ENCODE results near the gene MOB3A. TPM values are rescaled to one million over a fixed set of nuclear protein-coding genes. Genes with fewer than 3 reads are reported as not detected.

Gene MOB3A
- total and polyA plus RNA-seq, 10 of the 15 experiments (the other 5 are each of a cell fraction or from before 2014, with no cell fraction given) = 7.5 to 229 (median 79.4) TPM

DNA sequence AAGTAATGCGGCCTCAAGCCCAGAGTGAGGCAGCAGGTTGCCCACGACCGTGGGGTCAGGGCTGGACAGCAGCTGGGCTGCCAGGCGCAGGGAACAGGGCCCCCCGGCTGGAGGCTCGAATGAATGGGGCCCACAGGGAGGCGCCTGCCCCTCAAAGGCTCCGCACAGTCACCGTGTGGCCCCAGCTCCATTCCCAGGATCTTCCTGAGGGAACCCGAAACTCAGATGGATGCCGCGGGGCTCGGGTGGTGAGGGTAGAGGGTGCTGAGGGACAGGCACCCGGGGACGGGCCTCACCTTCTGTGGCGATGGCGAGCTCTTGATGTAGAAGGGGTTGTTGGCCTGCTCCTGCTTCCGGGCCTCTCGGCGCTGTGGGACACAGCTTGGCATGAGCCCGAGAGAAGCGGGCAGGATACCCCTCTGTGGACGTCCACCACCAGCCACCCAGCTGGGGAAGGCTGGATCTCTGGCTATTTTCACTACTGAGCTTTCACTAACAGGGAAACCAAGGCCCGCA, 19.8 kb upstream of the MOB3A start:
- RAD21 ChIA-PET (ENCODE audit: unreplicated experiment) = no interaction called here
- Histone ChIP-seq H3K36me3 (ENCODE audit: control insufficient read depth in 2 of 2, insufficient read depth in 2 of 2, low read length in 1 of 2) (peaks cover 12 to 76% of the 10 kb centered on the region in 2 experiments; a peak in 3 of 4 replicates), H3K79me2 (ENCODE audit: control insufficient read depth, insufficient read depth, low read length) (no peaks in the 10 kb centered on the region), H3K4me3 (no peak overlapping the region), H3K27me3 (replicated peaks in 1 of 2; ENCODE audit: control insufficient read depth in 2 of 2, insufficient read depth in 2 of 2, low read length in 1 of 2) (no peaks in the 10 kb centered on the region), H2AFZ (ENCODE audit: control insufficient read depth, low read depth, low read length) (no peak overlapping the region), H4K20me1 (ENCODE audit: control insufficient read depth, insufficient read depth) (no peaks in the 10 kb centered on the region), H3K27ac (ENCODE audit: control insufficient read depth, insufficient read depth) (no peak overlapping the region), H3K4me2 (ENCODE audit: control insufficient read depth, insufficient read depth) (no peak overlapping the region), H3K9me3 (replicated peaks; ENCODE audit: control insufficient read depth, insufficient read depth, low read length) (no peaks in the 10 kb centered on the region), H3K9ac (ENCODE audit: control insufficient read depth, insufficient read depth, low read length) (no peak overlapping the region), H3K4me1 (ENCODE audit: control insufficient read depth, insufficient read depth, low read length) (no peaks in the 10 kb centered on the region)
- CTCF ChIA-PET = no interaction called here
- POLR2A ChIA-PET = interaction anchor here (0.6 kb wide), 2 partner anchors 27 to 132 kb away, joined by 6 to 7 read pairs; no protein-coding TSS in a partner anchor
- no TSS peak for BruUV-seq (replicated peaks)
- FAIRE-seq (no peak), DNase-seq (ENCODE audit: low read depth, low spot score) (no peak), ATAC-seq (no peak)
- TF ChIP-seq RCOR1 (conservative IDR thresholded peaks at IDR 0.05; ENCODE audit: low read depth, low read length) = no peak
- TF ChIP-seq SMARCA5 (IDR thresholded peaks at IDR 0.05) = no peak
- TF ChIP-seq HCFC1 (IDR thresholded peaks at IDR 0.05; ENCODE audit: low read length) = no peak
- no peak for TF ChIP-seq CHD4 (IDR thresholded peaks at IDR 0.05)
- no peak for TF ChIP-seq HDAC2 (IDR thresholded peaks at IDR 0.05)
- no peak for TF ChIP-seq CREM (IDR thresholded peaks at IDR 0.05; ENCODE audit: low read depth)
- TF ChIP-seq, protein P1, sequence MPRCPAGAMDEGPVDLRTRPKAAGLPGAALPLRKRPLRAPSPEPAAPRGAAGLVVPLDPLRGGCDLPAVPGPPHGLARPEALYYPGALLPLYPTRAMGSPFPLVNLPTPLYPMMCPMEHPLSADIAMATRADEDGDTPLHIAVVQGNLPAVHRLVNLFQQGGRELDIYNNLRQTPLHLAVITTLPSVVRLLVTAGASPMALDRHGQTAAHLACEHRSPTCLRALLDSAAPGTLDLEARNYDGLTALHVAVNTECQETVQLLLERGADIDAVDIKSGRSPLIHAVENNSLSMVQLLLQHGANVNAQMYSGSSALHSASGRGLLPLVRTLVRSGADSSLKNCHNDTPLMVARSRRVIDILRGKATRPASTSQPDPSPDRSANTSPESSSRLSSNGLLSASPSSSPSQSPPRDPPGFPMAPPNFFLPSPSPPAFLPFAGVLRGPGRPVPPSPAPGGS (IDR thresholded peaks at IDR 0.05; ENCODE audit: borderline replicate concordance, insufficient read depth, low read depth, low read length, poor library complexity, severe bottlenecking) = no peak
- TF ChIP-seq, protein P2, sequence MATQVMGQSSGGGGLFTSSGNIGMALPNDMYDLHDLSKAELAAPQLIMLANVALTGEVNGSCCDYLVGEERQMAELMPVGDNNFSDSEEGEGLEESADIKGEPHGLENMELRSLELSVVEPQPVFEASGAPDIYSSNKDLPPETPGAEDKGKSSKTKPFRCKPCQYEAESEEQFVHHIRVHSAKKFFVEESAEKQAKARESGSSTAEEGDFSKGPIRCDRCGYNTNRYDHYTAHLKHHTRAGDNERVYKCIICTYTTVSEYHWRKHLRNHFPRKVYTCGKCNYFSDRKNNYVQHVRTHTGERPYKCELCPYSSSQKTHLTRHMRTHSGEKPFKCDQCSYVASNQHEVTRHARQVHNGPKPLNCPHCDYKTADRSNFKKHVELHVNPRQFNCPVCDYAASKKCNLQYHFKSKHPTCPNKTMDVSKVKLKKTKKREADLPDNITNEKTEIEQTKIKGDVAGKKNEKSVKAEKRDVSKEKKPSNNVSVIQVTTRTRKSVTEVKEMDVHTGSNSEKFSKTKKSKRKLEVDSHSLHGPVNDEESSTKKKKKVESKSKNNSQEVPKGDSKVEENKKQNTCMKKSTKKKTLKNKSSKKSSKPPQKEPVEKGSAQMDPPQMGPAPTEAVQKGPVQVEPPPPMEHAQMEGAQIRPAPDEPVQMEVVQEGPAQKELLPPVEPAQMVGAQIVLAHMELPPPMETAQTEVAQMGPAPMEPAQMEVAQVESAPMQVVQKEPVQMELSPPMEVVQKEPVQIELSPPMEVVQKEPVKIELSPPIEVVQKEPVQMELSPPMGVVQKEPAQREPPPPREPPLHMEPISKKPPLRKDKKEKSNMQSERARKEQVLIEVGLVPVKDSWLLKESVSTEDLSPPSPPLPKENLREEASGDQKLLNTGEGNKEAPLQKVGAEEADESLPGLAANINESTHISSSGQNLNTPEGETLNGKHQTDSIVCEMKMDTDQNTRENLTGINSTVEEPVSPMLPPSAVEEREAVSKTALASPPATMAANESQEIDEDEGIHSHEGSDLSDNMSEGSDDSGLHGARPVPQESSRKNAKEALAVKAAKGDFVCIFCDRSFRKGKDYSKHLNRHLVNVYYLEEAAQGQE (IDR thresholded peaks at IDR 0.05; ENCODE audit: low read depth, low read length) = no peak
- no peak for TF ChIP-seq HDAC6 (IDR thresholded peaks at IDR 0.05; ENCODE audit: unreplicated experiment)
- TF ChIP-seq, protein P3, sequence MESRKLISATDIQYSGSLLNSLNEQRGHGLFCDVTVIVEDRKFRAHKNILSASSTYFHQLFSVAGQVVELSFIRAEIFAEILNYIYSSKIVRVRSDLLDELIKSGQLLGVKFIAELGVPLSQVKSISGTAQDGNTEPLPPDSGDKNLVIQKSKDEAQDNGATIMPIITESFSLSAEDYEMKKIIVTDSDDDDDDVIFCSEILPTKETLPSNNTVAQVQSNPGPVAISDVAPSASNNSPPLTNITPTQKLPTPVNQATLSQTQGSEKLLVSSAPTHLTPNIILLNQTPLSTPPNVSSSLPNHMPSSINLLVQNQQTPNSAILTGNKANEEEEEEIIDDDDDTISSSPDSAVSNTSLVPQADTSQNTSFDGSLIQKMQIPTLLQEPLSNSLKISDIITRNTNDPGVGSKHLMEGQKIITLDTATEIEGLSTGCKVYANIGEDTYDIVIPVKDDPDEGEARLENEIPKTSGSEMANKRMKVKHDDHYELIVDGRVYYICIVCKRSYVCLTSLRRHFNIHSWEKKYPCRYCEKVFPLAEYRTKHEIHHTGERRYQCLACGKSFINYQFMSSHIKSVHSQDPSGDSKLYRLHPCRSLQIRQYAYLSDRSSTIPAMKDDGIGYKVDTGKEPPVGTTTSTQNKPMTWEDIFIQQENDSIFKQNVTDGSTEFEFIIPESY (IDR thresholded peaks at IDR 0.05) = no peak
- TF ChIP-seq YBX1 (IDR thresholded peaks at IDR 0.05) = no peak
- 94% methylated on average over 24 of the region's 24 CpGs for WGBS (ENCODE audit: insufficient coverage, insufficient replicate concordance, low lambda C conversion rate, missing lambda C conversion rate)
- intact Hi-C loops (cut with micrococcal nuclease; ENCODE audit: unreplicated experiment) = no loop called here
- SMC1A ChIA-PET (ENCODE audit: uncharacterized antibody, unreplicated experiment) = no interaction called here
- in situ Hi-C loops (cut with MboI) = no loop called here

All from GM12878 (cell line).